NCI-H128 (cell line): Measurements from ENCODE around the gene FAM120A.

ENCODE experiments used
- DNase-seq: peaks from one replicate; lab custom pipeline; 2025; ENCODE audit not compliant: unreplicated experiment; lab: John Stamatoyannopoulos, UW

The FAM120A gene

DNA sequence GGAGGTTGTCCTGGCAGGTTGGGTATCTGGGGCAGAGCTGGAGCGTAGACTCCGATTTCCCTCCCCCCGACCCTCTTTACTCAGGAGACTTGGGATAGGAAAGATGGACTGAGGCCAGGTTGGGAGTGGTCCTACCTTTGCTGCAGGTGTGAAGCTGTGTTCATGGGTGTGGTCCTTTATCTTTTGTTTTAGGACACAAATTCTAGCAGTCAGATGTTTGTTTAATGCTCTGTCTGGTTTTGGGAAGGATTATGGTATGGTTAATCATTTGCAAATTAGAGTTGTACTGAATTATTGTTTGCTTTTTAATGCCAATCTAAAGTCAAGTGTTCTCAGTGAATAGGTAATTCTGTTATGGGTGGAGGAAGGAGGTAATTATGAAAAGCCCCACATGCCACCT, 16.0 kb downstream of the FAM120A start:
- DNase-seq = no peak

DNA sequence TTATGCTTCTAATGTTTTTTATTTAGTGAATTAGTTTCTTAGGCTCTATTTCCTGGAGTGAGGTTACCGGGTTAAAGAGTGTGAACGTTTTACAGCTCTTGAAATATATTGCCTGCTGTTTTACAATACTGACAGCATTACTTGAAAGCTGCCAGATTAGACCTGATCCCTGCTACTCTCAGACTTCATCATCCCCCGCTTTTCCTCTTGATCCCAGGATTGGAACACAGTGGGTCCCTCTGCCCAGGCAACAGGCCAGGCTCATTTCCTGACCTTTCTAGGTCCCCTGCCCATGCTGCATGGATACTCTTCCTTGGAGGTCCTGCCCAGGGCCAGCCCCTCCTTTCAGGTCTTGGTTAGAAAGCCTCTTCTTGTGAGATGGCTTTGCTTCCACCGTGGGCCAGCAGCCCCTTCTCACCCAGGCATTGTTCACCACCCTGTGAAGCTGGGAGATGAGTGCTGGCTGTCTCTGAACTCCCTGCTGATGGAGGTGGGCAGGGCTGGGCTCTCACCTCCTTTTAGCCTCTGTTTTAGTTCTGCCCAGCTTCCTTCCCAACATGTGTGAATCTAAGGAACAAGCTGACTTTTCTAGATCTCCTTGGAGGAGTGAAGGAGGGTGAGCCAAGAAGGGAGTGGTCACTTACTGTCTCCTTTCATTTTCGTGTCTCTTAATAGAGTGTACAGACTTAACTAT, 17.4 kb downstream of the FAM120A start:
- no peak for DNase-seq

DNA sequence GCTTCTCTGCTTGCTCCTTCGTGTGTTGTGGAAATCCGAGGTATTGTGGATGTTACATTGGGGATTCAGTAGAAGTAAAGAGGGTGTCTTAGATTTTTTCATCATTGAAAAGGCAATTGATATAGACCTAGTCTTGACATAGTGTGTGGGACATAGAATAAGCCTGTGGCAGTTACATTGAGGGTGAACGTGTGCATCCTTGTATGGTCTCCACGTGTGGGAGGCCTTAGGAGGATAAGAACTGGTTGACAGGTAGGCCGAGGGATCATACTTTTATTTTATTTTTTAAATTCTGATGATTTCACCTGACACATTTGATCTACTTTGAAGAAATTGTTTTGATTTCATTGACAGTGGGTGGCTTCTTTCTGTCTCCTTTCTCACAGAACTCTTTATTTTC, 18.9 kb downstream of the FAM120A start:
- no peak for DNase-seq

DNA sequence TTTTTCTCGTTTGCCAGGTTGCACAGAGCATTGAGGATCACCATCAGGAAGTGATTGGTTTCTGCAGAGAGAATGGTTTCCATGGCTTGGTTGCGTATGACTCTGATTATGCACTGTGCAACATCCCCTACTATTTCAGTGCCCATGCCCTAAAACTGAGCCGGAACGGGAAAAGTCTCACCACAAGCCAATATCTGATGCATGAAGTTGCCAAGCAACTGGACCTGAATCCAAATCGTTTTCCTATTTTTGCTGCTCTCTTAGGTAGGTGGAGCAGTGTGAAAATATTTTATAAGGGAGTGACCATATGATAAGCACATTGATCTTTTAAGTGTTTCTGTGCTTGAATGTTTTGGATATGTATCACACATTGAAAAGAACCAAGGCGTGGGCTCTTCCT, 19.6 kb downstream of the FAM120A start:
- no peak for DNase-seq

DNA sequence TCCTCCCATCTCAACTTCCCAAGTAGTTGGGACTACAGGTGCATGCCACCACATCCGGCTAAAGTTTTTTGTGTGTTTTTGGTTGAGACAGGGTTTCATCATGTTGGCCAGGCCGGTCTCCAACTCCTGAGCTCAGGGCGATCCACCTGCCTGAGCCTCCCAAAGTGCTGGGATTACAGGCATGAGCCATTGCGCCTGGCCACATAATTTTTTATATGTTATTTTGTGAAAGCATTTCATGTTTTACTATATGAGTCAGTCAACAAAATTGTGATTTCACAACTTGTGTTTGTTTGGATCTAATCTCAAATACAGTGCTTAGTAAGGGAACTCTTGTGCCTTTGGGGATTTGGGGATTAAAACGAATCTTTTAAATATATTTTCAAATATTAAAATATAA, 21.9 kb downstream of the FAM120A start:
- DNase-seq = no peak

DNA sequence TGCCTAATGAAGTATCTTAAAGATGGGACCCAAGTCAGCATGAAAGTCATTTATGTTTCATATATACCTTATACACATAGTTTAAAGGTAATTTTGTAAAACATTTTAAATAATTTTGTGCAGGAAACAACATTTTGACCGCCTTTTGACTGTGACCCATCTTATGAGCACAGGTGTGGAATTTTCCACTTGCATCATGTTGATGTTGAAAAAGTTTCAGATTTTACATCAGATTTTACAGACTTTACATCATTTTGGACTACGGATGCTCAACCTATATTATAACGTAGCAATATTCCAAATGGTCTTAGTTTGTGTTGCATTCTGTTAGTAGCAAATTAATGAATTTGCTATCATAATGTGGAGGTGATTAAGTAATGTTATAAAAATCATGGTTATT, 23.6 kb downstream of the FAM120A start:
- DNase-seq = no peak

DNA sequence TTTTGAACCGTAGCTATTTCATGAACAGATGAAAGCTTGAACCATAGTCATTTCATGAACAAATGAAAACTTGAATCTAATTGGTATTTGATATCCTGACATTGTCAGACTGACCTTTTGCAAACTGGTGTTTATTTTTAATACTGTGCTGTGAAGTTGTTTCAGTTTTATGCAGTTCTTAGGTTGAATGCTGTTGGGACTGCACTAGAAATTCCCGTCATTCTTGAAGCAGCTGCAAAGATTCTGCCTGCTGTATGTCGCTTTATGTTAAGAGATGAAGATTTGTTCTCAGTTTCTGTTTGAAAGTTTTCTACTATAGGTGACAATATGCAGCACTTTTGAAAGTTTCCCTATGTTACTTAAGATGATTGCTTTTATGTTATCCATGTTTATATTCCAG, 24.4 kb downstream of the FAM120A start:
- DNase-seq = no peak

DNA sequence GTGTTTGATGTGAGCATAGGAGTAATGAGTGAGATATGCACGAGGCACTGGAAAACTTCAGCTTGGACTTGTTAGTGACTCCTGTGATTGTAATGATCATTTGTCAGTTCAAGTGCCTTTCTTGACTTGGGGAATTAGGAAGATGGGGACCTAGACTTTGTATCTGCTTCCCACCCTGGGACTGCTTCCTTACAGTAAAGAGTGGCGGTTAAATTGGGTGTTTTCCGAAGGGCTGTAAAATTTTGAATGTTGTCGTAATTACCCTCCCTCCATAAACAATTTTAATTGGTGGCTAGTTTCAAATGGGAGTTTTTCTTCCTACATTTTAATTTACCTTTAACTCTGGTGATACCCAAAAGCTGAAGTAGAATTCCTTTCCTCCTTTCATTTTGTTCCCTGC, 25.4 kb downstream of the FAM120A start:
- no peak for DNase-seq

DNA sequence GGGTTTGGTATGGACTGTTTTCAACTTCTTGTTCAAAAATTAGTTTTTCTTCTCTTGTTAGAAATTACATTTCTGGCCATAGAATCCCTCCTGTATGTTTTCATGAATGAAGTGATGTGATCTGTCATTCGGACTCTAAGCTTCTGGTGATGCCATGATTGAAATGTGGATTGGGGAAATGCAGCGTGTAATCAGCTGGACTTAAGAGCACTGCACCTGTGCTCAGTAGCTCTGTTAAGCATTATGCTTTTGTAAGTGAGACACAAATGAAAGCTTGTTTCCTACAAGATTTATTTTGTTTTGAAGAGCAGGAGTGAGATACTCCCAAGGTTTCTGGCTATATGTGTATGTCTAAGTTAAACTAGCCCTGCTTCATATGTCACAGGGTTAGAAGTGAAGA, 25.9 kb downstream of the FAM120A start:
- DNase-seq = no peak

DNA sequence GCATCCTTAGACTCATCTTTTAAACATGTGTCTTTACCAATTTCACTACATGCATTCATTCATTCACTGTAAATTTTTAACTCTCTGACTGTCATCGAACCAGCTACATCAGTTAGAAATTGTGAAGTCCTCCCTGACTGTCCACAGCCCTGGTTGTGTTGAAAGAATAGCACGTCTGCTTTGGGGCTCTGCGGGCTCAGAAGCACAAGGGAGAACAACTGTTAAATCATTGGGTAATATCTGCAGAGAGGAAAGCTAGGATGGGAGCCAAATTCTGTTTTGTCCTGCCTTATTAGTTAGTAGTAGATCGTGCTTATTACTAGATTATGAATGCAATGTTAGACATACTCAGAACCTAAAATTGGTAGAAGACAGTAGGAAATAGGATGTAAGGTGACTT, 28.2 kb downstream of the FAM120A start:
- DNase-seq = no peak

DNA sequence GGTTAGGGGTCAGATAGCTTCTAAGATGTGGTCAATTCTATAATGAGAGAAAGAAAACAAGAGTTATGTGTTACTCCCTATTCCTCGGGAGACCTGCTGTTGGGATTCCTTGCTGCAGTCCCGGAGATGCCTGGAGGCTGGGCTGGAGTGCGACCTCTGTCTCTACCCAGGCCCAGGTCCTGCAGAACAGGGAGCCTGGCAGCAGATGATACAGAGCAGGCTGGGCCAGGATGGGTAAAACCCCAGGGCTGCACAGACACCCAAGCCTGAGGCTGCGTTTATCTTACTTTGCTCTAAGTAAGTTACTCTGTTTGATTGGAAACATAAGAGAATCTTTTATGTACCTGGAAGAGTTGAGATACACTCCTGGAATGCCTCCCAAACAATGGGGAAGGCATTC, 28.8 kb downstream of the FAM120A start:
- no peak for DNase-seq

DNA sequence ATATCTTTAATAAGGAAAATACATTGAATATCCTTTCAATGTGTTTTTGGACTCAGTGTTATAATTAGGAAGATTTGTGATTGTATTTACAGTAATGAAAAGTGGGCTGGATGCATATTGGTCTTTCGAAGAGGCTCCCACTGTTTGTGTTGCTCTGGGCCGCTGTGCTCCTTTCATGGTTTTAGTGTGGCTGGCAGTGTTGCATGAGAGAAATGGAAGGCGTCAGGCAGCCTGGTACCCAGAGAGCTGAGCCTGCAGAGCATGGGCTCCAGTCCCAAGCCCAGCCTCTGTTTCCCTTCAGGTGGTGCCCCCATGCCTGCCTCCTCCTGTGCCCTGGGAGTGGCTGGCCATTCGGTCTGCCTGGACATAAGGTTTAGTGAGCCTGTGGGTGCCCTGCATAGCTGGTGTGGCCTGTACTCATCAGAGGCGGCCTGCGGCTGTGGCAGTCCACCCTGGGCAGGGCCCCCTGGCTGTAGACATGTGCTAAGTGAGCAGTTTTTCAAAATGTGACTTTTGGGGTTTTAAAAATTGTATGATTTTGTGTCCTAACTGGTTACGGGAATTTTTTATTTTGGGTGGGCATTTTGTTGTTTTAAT, 29.3 kb downstream of the FAM120A start:
- no peak for DNase-seq

DNA sequence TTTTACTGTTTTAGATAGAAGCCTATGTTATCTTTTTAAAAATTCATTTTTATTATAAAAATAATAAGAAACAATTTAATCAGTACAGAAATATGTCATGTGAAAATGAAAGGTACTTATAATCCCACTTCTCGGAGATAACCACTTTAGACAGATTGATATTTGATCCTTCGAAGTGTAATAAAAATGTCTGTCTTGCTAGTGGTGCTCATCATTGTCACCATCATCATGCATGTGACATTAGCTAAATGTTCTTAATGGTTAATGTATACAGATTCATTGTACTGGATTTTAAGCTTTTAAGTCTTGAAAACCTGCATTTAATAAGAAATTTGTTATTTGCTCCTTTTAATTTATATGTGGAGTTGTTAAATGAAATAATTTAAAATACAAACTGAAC, 32.0 kb downstream of the FAM120A start:
- no peak for DNase-seq

DNA sequence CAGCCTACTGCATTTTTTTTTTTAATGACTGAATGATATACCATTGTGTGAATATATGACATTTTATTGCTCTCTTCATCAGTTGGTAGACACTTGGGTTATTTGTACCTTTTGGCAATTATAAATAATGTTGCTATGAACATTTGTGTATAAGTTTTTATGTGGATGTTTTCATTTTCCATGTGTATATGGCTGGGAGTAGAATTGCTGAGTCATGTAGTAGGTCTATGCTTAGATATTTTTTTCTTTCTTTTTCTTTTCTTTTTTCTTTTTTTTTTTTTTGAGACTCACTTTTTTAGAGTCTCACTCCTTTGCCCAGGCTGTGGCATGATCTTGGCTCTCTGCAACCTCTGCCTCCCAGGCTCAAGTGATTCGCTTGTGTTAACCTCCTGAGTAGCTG, 34.8 kb downstream of the FAM120A start:
- DNase-seq = no peak

DNA sequence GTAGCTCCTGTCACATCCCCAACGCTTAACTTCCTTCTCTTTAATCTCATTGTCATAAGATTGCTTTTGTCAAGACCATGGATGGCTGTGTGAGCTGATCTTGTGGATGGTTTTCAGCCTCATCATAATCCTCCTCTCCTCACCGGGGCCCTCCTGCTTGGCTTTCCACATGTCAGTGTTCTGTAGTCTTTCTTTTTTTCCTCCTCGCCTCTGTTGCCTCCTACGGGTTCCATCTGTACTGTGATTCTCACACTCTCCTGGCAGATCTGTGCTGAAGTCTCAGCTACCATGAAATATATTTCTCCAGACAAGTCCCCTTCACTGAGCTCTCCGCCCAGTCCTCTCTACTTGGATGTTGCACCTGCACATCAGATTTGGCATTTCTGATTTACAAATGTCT, 36.8 kb downstream of the FAM120A start:
- no peak for DNase-seq

DNA sequence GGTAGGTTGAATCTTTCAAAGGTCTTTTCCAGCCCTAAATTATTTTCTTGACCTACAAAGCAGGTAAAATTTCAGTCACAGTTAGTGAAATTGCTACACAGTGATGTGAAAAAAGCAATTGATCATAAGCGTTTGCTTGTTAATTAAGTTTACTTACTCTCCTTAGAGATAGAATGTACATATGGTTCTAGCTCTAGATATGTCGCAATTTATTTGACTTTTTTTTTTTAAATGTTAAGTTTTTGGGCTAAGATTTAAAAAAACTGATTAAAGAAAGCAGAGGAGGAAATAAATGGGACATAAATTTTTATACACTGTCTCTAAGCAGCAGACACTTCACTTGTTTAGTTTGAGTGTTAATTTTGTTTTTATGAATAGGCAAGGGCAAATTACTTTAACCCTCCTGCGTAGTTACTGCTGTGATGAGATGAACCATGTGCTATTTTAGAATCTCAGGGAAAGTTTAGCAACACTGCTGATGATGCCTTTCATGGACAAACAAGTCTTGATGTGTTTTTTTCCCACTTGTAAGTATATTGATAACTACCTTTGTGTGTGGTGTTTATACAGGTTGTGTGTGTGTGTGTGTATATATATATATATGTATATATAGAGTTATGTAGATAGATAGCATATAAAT, 40.2 kb downstream of the FAM120A start:
- no peak for DNase-seq

DNA sequence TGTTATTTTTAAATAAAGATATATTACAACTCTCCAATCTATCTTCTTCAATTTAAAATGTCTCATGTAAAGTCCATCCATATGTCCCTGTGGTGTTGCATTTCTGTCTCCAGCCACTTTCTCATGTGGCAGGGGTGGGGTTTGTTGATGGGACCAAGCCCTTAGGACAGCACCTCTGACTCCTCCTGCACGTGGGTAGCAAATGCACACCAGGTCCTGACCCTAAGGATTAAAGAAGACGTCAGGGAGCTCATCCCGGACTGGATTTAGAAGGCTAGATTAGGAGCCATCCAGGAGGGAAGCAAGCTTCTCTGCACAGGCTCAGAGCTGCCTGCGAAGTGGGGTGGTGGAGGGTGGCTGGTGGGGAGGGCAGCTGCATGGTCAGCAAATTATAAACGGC, 40.8 kb downstream of the FAM120A start:
- DNase-seq = no peak

DNA sequence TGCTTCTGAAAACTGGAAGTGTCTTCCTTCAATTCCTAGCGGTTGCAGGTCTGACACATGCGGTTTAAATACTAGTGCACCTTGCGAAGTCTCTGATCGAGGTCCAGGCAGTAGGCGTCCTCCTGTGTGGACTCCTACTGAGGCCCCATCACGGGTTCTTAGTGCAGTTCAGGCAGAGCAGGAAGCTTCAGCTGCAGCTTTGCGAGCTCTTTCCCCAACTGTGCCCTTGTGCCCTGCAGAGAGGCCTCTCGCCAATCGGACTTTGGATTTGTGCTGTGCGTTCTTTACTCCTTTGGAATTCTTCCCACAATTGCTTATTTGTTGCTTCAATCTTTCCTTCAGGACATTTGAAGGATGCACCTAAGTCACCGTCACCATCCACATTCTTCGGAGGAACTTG, 42.5 kb downstream of the FAM120A start:
- no peak for DNase-seq

DNA sequence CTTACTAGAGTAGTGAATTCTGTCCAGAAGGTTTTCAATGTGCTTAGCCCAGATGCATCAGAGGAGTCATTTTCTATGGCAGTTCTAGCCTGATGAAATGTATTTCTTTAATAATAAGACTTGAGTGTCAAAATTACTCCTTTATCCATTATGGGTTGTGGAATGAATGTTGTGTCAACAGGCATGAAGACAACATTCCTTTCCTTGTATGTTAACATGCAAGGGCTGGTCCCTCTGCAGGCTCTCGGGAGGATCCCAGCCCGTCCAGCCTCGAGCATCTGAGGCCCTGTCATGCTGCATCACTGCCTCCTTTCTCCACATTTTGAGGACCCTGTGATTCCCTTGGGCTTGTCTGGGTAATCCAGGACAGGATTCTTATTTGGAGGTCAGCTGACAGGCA, 44.8 kb downstream of the FAM120A start:
- DNase-seq = no peak

DNA sequence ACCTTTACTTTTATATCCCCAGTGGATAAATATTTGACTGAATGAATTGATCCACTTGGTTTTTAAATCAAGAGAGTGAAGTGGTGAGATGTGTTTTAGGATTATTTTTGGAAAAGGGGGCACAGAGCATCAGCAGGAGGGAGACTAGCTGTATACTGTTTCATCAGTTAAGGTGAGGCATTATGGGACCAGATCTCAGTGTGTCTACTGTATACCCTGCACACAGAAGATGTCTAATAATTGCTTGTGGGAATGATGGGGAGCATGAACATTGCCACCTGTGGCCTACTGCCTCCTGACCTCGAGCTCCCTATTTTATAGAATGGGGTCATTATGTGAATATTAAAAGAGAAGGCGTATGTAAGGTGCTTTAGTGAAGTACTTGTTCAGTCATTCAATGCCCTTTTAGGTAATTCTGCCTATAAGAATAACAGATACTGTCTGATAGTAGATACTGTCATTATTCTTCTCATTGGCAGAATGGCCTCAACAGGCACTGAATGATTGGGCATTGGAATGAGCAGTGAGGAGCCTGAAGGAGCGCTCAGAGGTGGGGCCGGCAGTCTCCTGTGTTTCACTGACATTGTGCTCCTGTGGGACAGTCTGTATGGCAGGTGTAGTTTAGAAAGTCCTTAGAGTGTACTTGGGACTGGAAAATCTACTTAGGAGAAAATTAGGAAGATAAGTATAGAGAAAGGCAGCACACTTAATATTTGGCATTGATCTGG, 49.2 kb downstream of the FAM120A start:
- DNase-seq = no peak

DNA sequence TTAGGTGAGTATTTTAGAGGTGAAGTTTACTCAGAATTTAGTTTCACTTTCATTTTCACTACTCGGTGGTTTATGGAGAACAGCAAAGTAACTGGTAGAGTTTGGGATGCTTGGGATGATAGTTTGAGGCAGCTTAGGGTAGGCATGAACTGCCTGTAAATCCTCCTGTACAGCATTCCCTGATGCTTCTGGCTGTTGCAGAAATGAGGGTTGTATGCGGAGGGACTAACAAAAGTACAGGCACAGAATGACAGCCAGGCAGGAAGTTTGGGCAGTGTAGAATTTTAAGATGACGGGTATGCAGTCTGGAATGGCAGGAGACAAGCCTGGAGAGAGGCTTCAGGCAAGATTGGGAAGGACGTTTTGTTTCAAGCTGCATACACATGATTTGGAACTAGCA, 49.9 kb downstream of the FAM120A start:
- DNase-seq = no peak

DNA sequence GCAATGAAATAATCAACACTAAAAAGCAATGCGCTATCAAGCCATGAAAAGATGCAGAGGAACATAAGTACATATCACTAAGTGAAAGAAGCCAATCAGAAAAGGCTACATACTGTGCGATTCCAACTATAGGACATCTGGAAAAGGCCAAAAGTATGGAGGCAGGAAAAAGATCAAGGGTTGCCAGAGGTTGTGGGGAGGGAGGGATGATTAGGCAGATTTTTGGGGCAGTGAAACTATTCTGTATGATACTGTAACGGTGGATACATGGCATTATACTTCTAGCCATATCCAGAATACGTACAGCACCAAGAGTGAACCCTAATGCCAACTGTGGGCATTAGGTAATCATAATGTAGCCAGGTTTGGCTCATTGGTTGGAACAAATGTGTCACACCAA, 51.9 kb downstream of the FAM120A start:
- DNase-seq = no peak
